Stimulated activated CD4-positive, alpha-beta T cell treated with anti-CD3 and anti-CD28 coated beads, Interleukin-4, amount 100 ng/mL, for 4 hours (primary cell): Measurements from ENCODE around the gene LRRC56.
"Not testable (repeated sequence)": the region's sequence is repeated elsewhere in the genome, so short reads cannot be mapped to it uniquely, and the experiment has no call there.

Experiments used
- DNase-seq, 2 experiments: peaks; one replicate each; pipeline ENCODE4 v3.0.0-alpha.2; 2020

Gene LRRC56

DNA sequence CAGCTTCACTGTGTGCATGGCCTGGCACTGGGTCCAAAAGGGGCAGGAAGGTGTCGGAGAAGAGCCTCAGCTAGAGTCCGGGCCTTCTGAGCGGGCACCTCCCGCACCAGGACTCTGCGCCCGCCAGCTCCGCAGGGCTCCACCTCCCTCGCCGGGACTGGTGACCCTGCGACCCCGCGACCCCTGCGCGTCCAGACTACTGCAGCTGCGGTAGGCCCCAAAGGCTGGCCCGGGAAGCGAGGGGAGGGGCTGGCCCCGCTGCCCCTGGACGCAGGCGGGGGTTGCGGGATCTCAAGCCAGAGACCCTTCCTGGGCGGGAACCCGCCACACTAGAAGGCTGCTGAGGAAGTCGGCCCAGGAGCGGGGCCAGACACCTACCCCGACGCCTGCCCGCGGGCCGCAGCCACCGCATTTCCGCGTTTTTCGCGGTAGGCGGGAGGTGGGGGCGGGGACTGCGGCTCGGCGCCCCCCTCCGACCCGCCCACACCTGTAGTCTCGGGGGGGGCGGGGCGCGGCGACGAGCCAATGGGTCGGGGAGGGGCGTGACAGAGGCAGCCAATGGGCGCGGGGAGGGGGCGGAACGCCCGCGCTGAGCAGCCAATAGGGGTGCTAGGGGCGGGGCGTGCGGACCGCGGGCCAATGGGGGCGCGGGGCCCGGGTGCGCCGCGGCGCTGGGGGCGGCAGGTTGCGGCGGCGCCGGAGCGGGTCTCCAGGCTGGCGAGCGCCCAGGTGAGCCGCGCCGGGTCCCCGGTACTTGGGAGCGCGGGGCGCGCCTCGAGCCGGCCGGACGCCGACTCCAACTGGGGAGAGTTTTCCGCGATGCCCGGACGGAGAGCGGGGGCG is 23.2 kb downstream of the LRRC56 start, which contains the start of the genes LMNTD2 and RASSF7:
LMNTD2 (minus strand) TSS at position 434 of the 843 bp plus-strand sequence; CDS start at position 412, 22 bp downstream.
RASSF7 (plus strand) TSS at position 666 of the 843 bp plus-strand sequence. CDS start 799 bp downstream, outside the sequence.
- DNase-seq = peak; percentile 95 to 97

DNA sequence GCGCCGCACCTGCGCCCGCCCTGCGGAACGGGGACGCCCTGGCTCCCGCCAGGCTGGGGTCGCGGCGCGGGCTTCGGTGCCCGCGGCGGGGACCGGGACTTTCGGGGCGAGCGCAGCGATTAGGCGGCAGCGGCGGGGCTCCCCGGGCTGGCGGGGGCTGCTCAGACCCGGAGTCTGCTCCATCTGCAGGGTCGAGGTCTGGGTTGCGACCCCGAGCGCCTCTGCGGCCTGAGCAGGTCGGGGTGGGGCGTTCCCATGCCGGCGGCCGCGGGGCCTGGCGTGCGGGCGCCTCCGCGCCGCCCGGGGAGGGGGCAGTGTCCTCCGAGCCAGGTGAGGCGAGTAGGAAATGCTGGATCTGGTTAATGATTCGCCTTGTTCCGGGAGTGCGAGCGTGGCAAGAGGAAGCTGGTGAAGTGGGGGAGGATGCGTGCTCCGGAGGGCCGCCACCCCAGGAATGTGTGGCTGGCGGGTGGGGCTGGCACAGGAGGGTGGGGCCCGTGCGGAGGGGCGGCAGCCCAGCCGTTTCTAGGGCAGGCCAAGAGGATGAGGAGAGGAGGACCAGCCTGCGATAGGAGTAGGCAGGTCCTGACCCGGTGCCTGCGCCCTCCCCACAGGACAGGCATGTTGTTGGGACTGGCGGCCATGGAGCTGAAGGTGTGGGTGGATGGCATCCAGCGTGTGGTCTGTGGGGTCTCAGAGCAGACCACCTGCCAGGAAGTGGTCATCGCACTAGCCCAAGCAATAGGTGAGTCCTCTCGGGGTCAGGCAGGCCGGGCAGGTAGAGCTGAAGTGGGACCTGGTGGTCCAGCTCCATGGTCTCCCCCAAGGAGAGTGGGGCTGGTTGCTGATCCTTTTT is 24.0 kb downstream of the LRRC56 start:
- DNase-seq = no peak

DNA sequence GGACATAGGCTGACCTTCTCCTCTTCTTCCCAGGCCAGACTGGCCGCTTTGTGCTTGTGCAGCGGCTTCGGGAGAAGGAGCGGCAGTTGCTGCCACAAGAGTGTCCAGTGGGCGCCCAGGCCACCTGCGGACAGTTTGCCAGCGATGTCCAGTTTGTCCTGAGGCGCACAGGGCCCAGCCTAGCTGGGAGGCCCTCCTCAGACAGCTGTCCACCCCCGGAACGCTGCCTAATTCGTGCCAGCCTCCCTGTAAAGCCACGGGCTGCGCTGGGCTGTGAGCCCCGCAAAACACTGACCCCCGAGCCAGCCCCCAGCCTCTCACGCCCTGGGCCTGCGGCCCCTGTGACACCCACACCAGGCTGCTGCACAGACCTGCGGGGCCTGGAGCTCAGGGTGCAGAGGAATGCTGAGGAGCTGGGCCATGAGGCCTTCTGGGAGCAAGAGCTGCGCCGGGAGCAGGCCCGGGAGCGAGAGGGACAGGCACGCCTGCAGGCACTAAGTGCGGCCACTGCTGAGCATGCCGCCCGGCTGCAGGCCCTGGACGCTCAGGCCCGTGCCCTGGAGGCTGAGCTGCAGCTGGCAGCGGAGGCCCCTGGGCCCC is 24.8 kb downstream of the LRRC56 start:
- no peak for DNase-seq

DNA sequence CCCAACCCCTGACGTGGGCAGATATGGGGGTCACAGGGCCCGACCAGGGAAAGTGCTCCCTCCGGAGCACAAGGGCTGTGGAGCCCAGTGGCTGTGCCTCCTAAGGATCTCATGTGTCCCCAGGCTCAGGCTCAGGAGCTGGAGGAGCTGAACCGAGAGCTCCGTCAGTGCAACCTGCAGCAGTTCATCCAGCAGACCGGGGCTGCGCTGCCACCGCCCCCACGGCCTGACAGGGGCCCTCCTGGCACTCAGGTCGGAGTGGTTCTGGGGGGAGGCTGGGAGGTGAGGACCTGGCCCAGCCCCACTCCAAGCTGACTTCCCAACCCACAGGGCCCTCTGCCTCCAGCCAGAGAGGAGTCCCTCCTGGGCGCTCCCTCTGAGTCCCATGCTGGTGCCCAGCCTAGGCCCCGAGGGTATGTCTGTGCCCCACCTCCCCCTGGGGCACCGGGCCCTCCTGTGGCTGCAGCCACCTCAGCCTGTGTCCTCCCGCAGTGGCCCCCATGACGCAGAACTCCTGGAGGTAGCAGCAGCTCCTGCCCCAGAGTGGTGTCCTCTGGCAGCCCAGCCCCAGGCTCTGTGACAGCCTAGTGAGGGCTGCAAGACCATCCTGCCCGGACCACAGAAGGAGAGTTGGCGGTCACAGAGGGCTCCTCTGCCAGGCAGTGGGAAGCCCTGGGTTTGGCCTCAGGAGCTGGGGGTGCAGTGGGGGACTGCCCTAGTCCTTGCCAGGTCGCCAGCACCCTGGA is 25.9 kb downstream of the LRRC56 start:
- DNase-seq = no peak

DNA sequence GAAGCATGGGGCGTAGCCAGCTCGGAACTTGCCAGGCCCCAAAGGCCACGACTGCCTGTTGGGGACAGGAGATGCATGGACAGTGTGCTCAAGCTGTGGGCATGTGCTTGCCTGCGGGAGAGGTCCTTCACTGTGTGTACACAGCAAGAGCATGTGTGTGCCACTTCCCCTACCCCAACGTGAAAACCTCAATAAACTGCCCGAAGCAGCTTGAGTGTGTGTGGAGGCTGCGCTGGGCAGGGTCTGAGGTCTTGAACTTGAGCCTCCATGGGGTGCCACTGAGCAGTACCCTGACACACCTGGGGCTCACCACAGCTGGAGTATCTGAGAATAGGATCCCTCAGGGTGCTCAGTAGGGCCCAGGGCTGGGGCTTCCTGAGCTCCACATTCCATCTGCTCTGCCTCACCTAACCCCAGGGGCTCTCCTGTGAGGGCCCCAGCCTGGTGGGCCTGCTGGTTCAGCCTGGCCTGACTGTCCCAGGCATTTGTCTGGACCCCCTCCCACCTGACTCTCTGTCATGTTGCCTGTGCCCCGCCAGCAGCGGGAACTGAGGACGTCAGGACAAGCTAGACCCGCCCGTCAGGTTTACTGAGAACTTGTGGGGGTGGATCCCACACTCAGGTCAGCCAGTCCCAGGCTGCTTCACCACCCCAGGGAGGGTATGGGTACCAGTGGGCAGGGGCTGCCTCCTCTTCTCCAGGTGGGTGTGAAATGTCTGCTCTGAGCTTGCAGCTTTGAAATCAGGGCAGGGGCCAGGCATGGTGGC is 26.7 kb downstream of the LRRC56 start:
- no peak for DNase-seq

DNA sequence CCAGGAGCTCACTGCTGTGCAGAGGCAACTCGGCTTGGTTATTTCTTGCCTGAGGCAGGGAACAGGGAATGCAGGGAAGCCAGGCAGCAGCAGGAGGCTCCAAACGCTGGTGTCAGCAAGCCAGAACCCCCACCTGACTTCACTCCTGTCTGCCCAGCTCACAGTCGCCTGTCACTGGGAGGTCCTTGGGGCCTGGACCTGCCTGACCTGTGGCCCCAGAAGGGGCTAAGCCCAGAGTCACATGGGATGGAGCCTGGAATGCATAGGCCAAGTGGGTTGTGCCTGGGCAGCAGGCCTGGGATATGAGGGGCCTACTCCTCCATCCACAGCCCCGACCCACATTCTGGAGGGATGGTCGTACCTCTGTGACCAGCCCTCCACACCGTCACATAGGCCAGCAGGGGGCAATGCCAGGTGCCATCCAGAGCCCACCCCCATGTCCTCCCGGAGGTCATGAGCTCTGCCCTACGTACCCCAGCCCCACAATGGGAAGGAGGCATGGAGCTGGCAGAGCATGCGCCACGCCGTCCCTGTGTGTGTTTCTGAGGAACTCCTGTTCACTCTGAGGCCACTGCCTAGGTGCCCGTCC is 28.7 kb downstream of the LRRC56 start:
- no peak for DNase-seq

DNA sequence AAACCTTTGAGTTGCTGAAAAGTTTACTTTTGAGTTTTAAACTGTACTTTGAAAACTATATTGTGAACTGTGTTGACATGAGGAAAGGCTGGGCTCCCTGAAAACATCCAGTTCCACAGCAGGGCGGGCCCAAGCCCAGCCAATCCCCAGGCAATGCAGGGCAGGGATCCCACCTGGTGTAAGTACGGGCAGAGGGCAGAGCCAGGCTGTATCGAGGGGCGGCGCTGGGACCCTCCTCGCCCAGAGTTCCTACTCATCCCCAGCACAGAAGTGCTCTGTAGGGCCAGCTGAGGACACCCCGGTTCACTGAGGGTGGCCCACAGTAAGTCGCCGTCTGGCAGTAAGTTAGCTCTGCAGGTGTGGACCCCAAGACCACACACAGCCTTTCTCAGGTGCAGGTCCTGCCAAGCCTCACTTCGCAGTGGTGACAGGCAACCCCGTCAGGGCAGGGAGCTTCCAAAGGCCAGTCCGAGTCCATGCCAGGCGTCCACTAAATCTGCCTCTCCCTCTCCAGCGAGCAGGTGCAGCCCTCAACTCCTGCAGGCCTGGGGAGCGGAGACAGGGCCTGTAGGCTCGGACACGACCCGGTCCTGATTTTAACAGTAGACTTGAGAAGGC is 29.8 kb downstream of the LRRC56 start:
- DNase-seq = no peak

DNA sequence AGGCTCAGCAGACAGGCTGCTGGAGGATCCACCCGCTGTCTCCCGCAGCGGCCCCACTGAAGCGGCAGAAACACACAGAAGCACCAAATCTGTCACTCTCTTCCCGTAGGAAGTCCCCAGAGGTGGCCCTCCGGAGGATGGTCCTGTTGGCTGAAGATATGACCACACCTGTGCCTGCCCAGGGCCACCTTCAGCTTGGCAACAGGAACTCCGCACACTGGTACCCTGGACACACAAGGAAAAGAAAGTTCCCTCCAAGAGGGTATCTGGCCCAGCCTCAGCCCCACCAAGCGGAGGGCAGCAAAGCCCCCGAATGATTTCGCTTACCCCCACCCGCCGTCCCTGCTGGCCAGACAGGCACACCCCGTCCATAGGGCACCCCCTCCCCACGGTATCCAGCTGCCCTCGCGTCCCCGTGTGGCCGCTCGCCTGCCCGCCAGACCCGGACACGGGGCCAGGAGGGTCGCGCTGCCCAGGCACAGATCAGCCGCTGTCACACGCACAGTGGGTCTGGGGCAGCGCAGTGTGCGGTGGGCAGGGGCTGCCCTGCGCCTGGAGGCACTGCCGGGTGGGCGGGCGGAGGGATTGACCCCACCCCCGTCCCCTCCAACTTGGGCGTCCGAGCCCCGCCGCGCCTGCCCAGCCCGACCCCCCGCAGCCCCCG is 30.4 kb downstream of the LRRC56 start:
- no peak for DNase-seq

DNA sequence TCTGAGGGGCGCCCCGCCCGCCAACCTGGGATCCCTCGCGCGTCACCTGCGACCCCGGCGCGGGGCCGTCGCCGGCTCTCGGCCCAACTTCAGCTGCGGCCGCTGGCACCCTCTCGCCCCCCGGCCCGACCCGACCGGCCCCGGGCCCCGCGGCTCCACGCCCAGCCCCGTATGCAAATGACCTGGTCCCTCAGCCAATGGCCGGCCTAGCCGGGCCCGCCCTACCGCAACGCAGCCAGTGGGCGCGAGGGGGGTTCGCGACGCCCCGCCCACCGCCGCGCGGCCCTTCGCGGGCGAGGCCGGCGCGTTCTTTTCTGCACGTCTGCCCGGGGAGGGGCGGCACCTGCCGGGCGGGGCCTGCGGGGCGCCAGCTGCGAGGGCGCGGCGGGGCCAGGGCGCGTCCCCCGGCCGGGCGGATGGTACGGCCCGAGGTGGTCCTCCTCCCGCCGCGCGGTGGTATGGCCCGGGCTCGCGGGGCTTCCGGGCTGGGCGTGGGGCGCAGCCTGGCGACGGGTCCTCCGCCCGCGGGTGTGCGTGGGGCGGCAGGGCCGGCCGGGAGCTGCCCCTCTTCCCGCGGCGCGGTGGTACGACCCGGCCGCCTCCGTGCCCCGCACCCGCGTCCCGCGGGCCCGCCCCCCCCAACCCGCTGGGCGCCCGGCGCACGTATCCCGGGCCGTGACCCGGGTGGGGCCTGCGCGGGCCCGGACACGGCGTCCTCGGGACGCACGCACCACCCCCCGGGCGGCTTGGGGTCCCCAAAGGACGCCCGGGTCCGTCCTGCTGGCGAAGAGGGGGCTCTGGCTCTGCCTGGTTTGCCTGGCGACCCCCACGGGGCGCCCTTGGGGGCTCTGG is 31.2 kb downstream of the LRRC56 start:
- peak; percentile 86 to 88 for DNase-seq

DNA sequence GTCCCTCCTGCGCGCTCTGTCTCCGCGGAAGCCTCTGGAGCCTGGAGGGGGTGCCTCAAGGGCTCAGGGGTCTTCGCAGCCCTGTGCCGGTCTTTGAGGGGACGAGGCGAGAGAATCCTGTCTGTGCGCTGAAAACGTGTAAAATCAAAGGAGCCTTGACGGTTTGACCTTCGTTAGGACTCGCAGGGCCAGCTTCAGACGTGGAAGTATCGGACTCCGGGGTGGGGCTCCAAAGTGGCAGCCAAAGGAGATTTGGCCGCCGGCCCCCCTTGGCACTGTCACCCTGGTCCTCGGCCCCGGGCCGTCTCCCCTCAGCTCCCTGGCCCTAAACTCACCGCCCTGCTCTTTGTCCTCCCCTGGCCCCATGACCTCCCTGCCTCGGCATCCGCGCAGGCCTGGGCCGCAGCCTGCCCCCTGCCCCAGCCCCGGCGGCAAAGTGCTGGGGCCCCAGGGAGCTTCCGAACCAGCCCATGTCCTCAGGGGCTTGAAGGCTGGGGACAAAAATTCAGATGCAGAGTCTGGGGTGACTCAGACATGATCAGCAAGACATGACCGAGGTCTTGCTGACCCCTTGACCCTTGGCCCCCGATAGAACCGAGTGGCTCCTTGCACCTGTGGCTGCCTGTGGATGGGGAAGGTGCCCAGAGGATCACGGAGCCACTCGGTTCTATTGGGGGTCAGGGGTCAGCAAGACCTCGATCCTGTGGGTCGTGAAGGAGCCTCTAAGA is 32.0 kb downstream of the LRRC56 start:
- no peak for DNase-seq

DNA sequence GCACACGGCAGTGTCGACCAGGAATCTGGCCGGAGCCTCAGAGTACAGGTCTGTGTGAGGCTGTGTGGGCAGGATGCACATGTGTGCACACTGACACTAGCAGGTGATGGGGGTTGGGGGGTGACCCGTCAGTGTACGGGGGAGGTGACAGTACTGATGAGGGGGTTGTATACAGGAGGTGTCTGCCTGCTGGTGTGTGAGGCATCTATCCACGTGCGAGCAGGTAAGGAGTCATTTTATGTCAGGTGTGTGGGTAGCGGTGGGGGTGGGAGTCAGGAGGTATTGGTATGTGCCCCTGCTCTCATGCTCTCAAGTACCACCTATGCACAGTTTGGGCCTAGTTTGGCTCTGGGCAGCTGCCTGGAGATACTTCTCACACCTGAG is 34.5 kb downstream of the LRRC56 start:
- DNase-seq = no peak

DNA sequence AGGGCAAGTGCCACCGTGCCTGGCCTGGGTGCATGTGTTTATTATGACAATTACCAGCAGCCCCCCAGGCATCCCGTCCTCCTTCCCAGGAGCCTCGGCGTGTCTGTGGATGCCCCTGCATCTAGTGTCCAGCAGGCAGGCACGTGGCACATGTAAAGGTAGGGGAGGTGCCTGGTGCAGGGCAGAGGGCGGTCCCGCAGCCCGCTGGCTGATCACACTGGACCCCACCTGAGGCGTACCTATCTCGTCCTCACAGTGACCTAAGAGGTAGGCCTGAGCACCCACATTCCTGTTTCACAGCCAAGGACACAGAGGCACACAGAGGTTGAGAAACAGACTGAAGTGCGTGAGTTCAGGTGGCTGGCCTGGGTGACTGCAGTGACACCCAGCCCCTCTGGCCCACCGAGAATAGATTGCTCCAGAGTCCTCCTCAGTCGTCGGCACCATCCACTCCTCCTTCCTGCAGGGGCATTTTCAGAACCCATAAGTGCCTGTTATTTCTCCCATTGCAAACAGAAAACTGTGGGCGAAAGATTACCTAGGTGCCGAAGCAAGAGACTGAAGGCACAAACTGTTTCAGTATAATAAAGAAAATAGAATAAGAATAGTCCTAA is 35.9 kb downstream of the LRRC56 start:
- DNase-seq = no peak

DNA sequence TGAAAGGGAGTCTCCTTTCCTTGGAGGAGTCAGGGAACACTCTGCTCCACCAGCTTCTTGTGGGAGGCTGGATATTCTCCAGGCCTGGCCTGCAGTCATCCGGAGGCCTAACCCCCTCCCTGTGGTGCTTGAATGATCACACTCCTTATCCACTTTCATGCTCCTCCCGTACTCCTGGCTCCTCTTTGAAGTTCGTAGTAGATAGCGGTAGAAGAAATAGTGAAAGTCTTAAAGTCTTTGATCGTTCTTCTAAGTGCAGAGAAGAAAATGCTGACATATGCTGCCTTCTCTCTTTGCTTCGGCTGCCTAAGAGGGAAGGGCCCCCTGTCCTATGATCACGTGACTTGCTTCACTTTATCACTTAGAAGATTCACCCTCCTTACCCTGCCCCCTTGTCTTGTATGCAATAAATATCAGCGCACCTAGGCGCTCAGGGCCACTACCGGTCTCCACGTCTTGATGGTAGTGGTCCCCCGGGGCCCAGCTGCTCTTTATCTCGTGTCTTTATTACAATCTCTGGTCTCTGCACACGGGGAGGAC is 36.8 kb downstream of the LRRC56 start:
- not testable (repeated sequence) for DNase-seq

DNA sequence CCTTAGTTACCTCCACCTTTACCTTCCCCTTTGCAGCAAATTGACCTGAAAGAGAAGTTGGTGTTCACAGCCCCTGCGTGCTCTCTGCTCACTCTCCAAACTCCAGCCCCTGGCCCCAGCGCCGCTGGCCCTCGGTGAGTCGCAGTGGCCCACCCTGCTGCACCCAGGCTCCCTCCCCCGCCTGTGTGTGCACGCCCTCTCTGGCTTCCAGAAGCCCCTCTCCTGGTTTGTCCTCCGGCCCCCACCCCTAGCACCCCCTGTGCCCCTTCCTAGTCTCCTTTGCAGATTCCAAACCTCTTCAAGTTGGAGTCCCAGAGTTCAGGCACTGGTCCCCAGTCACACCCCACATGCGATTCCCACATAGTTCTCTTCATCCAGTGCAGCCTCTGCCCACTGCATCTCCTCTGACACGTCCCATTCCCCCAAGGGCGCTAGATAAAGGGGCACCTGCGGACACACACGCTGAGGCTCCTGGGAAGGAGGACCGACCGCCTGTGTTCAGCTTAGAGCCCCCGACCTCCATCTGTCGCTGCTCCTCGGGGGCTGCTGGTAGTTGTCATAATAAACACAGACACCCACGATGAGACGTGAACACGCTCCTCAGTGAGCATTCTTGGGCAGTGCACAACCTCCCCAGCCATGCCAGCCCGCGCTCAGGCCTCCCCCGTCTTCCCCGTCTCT is 37.4 kb downstream of the LRRC56 start:
- DNase-seq = no peak

DNA sequence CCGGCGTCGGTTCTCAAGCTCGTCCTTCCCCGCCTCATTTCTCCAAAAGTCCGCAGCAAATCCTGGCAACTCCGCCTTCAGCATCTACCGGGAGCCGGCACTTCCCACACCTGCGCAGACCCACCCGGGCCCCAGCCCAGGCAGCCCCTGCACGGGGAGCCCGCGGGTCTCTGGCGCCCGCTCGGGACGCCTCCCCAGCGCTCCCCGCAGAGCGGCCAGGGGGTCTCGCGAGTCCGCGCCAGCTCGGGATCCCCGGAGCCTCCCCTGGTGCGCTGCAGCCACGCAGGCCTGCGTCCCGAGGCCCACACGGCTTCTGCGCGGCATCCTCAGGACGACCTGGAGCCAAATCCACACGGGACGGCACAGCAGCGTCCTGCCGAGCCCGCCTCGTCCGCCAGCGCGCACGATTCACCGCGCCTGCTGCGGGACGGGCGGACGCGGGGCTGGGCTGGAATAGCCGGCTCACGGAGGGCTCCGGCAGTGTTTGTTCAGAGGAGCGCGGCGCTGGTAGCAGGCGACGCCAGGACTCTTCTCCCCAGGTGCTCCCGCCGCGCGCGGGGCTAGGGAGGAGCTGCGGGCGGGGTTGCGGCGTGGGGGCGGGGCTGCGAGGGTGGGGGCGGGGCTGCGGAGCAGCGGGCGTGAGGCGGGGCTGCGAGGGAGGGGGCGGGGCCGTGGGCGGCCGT is 38.1 kb downstream of the LRRC56 start:
- no peak for DNase-seq

DNA sequence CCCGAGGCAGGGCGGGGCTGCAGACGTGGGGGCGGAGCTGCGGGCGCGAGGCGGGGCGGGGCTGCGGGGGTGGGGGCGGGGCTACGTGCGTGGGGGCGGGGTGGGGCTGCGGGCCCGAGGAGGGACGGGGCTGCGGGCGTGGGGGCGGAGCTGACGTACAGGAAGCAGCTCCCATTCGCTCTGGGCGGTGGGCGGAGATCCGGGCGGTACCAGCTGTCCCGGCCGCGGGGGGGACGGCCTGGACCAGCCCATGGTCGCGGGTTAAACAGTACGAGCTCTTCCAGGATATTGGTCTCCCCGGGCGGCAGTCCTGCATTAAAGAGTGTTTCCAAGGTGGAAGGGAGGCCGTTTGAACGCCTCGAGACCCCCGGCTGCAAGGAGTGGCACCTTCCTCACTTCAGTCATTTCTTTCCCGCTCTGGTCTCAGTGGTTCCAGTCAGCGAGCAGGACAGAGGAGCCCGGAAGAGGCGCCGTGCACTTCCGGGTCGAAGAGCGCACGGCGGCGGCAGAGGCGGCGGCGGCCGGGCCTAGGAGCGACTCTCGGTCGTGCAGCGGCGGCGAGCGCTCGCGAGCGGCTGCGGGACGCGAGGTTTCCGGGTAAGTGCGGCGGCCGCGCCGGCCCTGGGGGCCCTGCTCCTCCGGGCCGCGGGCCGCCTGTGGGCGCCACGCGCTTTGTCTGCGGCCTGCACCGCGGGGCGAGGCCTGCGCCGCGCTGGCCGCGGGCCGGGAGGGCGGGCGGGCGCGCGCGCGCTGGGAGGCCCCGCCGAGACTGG is 38.9 kb downstream of the LRRC56 start, which contains the start of gene PHRF1:
PHRF1 (plus strand) TSS at position 475 of the 773 bp plus-strand sequence. CDS start 5,043 bp downstream, outside the sequence.
- DNase-seq = peak; percentile 95
